ENCODE results near the gene TCERG1L. TPM values are rescaled to one million over a fixed set of nuclear protein-coding genes. Genes with fewer than 3 reads are reported as not detected.
"Not testable (repeated sequence)": the region's sequence is repeated elsewhere in the genome, so short reads cannot be mapped to it uniquely, and the experiment has no call there.

TCERG1L gene
- total and polyA plus RNA-seq, 2 experiments from 2014 or later, result not detected

DNA sequence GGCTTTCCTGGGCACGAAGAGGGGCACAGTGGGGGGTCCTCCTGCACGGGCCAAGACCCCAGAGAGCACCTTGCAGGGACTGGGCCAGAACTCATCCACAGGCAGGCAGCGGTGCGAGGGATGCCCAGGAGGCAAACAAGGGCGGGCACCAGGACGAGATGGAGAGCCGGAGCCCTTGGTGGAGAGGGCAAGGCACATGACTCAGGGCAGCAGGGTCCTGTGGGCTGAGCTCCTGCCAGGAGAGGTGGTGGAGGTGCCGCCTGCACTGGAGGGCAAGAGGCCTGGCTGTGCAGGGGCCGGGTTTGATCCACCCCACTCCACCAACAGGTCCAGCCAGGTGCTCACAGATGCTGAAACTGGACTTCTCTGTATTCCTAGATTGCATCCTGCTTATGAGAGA lies 170.9 kb downstream of the TCERG1L start:
- no peaks in the 10 kb centered on the region for H3K79me2 ChIP-seq (ENCODE audit: insufficient read depth)
- no peaks in the 10 kb centered on the region for H4K20me1 ChIP-seq (ENCODE audit: insufficient read depth)
- H3K4me3 ChIP-seq, result no peak overlapping the region
- no peak overlapping the region for H2AFZ ChIP-seq
- no peaks in the 10 kb centered on the region for H3K9me3 ChIP-seq (ENCODE audit: low read depth)
- no peaks in the 10 kb centered on the region for H3K4me1 ChIP-seq (ENCODE audit: insufficient read depth)
- no peaks in the 10 kb centered on the region for H3K9me2 ChIP-seq (ENCODE audit: insufficient read depth)
- no peak overlapping the region for H3K4me2 ChIP-seq (ENCODE audit: unreplicated experiment)
- H3K36me3 ChIP-seq (ENCODE audit: low read depth), result no peaks in the 10 kb centered on the region
- DNase-seq, result no peak
- H3K9ac ChIP-seq, result no peak overlapping the region
- TF ChIP-seq EZH2 (IDR thresholded peaks at IDR 0.05; ENCODE audit: insufficient read depth, poor library complexity, severe bottlenecking), result no peak
- TF ChIP-seq EZH2phosphoT487 (IDR thresholded peaks at IDR 0.05; ENCODE audit: insufficient read depth, low read depth), result no peak
- 36 to 50% methylated on average over 9 of the region's 9 CpGs for WGBS, 2 experiments (ENCODE audit: low coverage in 1 of 2, low lambda C conversion rate in 2 of 2, missing lambda C conversion rate in 2 of 2)
- no peaks in the 10 kb centered on the region for H3K27me3 ChIP-seq (replicated peaks; ENCODE audit: insufficient read depth)
- no peak overlapping the region for H3K27ac ChIP-seq
- in situ Hi-C loops (cut with MboI), result no loop called here
- H3F3A ChIP-seq (ENCODE audit: insufficient read depth), result no peaks in the 10 kb centered on the region

- no peaks in the 10 kb centered on the region for H3K9me3 ChIP-seq (ENCODE audit: low read depth)
These were observed 174.3 kb downstream of the TCERG1L start for GRCh38 chr10:131137223-131137622.

GRCh38 chr10:131136336-131136735 lies 175.2 kb downstream of the TCERG1L start:
- WGBS, 2 experiments (ENCODE audit: low coverage in 1 of 2, low lambda C conversion rate in 2 of 2, missing lambda C conversion rate in 2 of 2), result 42 to 48% methylated on average over 7 to 12 of the region's 12 CpGs

More at GRCh38 chr10:131137223-131137622, 174.3 kb downstream of the TCERG1L start:
- H3K9ac ChIP-seq, result no peak overlapping the region
- no peak for DNase-seq
- H4K20me1 ChIP-seq (ENCODE audit: insufficient read depth), result no peaks in the 10 kb centered on the region
- in situ Hi-C loops (cut with MboI), result no loop called here
- H2AFZ ChIP-seq, result no peak overlapping the region
- no peaks in the 10 kb centered on the region for H3K9me2 ChIP-seq (ENCODE audit: insufficient read depth)
- no peak overlapping the region for H3K27ac ChIP-seq
- no peaks in the 10 kb centered on the region for H3K27me3 ChIP-seq (replicated peaks; ENCODE audit: insufficient read depth)
- no peaks in the 10 kb centered on the region for H3K36me3 ChIP-seq (ENCODE audit: low read depth)
- H3K4me3 ChIP-seq, result no peak overlapping the region
- no peaks in the 10 kb centered on the region for H3F3A ChIP-seq (ENCODE audit: insufficient read depth)
- H3K79me2 ChIP-seq (ENCODE audit: insufficient read depth), result no peaks in the 10 kb centered on the region
- TF ChIP-seq EZH2phosphoT487 (IDR thresholded peaks at IDR 0.05; ENCODE audit: insufficient read depth, low read depth), result no peak
- TF ChIP-seq EZH2 (IDR thresholded peaks at IDR 0.05; ENCODE audit: insufficient read depth, poor library complexity, severe bottlenecking), result no peak
- H3K4me2 ChIP-seq (ENCODE audit: unreplicated experiment), result no peak overlapping the region
- 31 to 32% methylated on average over 15 to 17 of the region's 17 CpGs for WGBS, 2 experiments (ENCODE audit: low coverage in 1 of 2, low lambda C conversion rate in 2 of 2, missing lambda C conversion rate in 2 of 2)
- H3K4me1 ChIP-seq (ENCODE audit: insufficient read depth), result no peaks in the 10 kb centered on the region

DNA sequence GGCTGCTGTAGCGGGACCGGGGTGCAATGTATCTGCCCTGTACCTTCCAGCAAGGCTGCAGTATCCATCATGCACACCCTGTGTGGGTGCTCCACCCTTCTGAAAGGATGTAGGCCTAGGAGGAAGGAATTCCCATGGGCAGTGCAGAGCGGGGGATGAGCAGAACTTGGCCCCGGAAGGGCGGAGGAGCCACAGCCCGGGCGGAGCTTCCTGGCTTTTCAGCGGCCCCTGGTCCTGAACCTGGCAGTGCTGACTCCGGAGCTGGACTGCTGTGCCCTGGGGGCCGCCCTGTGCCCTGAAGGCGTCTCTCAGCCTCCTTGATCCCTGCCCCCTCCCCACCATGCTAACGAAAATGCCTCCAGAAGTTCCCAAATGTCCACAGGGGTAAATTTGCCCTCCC lies 175.8 kb downstream of the TCERG1L start:
- in situ Hi-C loops (cut with MboI), result no loop called here
- Histone ChIP-seq H3K4me2 (ENCODE audit: unreplicated experiment) (no peak overlapping the region), H3F3A (ENCODE audit: insufficient read depth) (no peaks in the 10 kb centered on the region), H4K20me1 (ENCODE audit: insufficient read depth) (no peaks in the 10 kb centered on the region), H3K9me2 (ENCODE audit: insufficient read depth) (no peaks in the 10 kb centered on the region), H3K4me1 (ENCODE audit: insufficient read depth) (no peaks in the 10 kb centered on the region), H3K9ac (no peak overlapping the region), H2AFZ (no peak overlapping the region), H3K36me3 (ENCODE audit: low read depth) (no peaks in the 10 kb centered on the region), H3K79me2 (ENCODE audit: insufficient read depth) (no peaks in the 10 kb centered on the region), H3K4me3 (no peak overlapping the region), H3K9me3 (ENCODE audit: low read depth) (no peaks in the 10 kb centered on the region), H3K27me3 (replicated peaks; ENCODE audit: insufficient read depth) (no peaks in the 10 kb centered on the region), H3K27ac (no peak overlapping the region)
- no peak for DNase-seq
- 41 to 42% methylated on average over 10 to 12 of the region's 12 CpGs for WGBS, 2 experiments (ENCODE audit: low coverage in 1 of 2, low lambda C conversion rate in 2 of 2, missing lambda C conversion rate in 2 of 2)
- no peak for TF ChIP-seq EZH2 (IDR thresholded peaks at IDR 0.05; ENCODE audit: insufficient read depth, poor library complexity, severe bottlenecking)

More at GRCh38 chr10:131136336-131136735, 175.2 kb downstream of the TCERG1L start:
- DNase-seq; H3K9me3 ChIP-seq (ENCODE audit: low read depth); H3K9ac ChIP-seq; H2AFZ ChIP-seq; H3K27ac ChIP-seq; H3K79me2 ChIP-seq (ENCODE audit: insufficient read depth); H4K20me1 ChIP-seq (ENCODE audit: insufficient read depth); H3F3A ChIP-seq (ENCODE audit: insufficient read depth); H3K9me2 ChIP-seq (ENCODE audit: insufficient read depth); H3K4me2 ChIP-seq (ENCODE audit: unreplicated experiment); H3K4me3 ChIP-seq; H3K36me3 ChIP-seq (ENCODE audit: low read depth); H3K27me3 ChIP-seq (replicated peaks; ENCODE audit: insufficient read depth); in situ Hi-C loops (cut with MboI); H3K4me1 ChIP-seq (ENCODE audit: insufficient read depth): not testable (repeated sequence)

DNA sequence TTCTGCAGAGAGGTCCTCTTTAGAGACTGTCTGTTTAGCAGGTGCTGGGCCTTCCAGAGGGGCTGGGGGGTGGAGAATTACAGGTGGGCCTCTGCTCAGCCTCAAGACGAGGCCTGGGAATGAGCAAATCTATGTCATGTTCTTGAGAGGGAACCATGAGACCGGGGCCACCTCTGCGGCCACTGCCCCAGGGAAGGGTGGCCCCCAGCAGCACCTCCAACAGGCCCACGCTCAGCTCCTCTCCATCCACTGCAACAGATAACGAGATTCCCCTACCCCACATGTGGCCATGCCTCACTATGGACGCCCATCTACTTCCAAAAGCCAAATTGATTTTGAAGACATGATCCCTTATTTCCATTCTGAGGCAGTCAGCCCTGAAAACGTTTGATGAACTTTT lies 176.9 kb downstream of the TCERG1L start:
- H3K4me1 ChIP-seq (ENCODE audit: insufficient read depth), result no peaks in the 10 kb centered on the region
- WGBS, 2 experiments (ENCODE audit: low coverage in 1 of 2, low lambda C conversion rate in 2 of 2, missing lambda C conversion rate in 2 of 2), result 25 to 26% methylated on average over 7 of the region's 7 CpGs
- no peaks in the 10 kb centered on the region for H3K9me3 ChIP-seq (ENCODE audit: low read depth)

More for the DNA sequence above, 176.9 kb downstream of the TCERG1L start:
- H3K4me3 ChIP-seq, result no peak overlapping the region
- no peak for TF ChIP-seq EZH2phosphoT487 (IDR thresholded peaks at IDR 0.05; ENCODE audit: insufficient read depth, low read depth)
- TF ChIP-seq EZH2 (IDR thresholded peaks at IDR 0.05; ENCODE audit: insufficient read depth, poor library complexity, severe bottlenecking), result no peak
- H3K9me2 ChIP-seq (ENCODE audit: insufficient read depth), result no peaks in the 10 kb centered on the region
- H3K27me3 ChIP-seq (replicated peaks; ENCODE audit: insufficient read depth), result no peaks in the 10 kb centered on the region
- H3F3A ChIP-seq (ENCODE audit: insufficient read depth), result no peaks in the 10 kb centered on the region
- H2AFZ ChIP-seq, result no peak overlapping the region
- no peak for DNase-seq
- no peak overlapping the region for H3K4me2 ChIP-seq (ENCODE audit: unreplicated experiment)
- in situ Hi-C loops (cut with MboI), result no loop called here
- H4K20me1 ChIP-seq (ENCODE audit: insufficient read depth), result no peaks in the 10 kb centered on the region
- no peak overlapping the region for H3K27ac ChIP-seq
- H3K36me3 ChIP-seq (ENCODE audit: low read depth), result no peaks in the 10 kb centered on the region
- H3K79me2 ChIP-seq (ENCODE audit: insufficient read depth), result no peaks in the 10 kb centered on the region
- no peak overlapping the region for H3K9ac ChIP-seq
